Activated B cell treated with CpG ODN at 0.5 μM for 24 hours (primary cell): Measurements from ENCODE around the gene FGD5. TPM values are rescaled to one million over a fixed set of nuclear protein-coding genes. Genes with fewer than 3 reads are reported as not detected.

Experiments
- ATAC-seq: fragments of 200-7000 bp; cut with Tn5 transposase; one replicate; pipeline ENCODE4 v1.10.0; 2021; ENCODE audit warnings: low read depth, mild to moderate bottlenecking, moderate library complexity
- CTCF ChIA-PET: fragments of 350-600 bp; sonication (Branson Sonifier 250); formaldehyde crosslinking; loops from one replicate; lab custom pipeline; 2021; ENCODE audit warnings: antibody characterized with exemption; lab: Charles Lee
- POLR2A ChIA-PET: fragments of 350-600 bp; sonication (Branson Sonifier 250); formaldehyde crosslinking; loops from one replicate; lab custom pipeline; 2021; ENCODE audit warnings: antibody characterized with exemption; lab: Charles Lee
- DNase-seq: peaks from one replicate; pipeline ENCODE4 v3.0.0; 2022
- H3K27ac Mint-ChIP-seq: one replicate; pipeline ENCODE4 v1.8.0; 2020; ENCODE audit warnings: mixed read lengths
- H3K27me3 Mint-ChIP-seq: one replicate; pipeline ENCODE4 v1.8.0; 2021; ENCODE audit warnings: mixed read lengths
- H3K36me3 Mint-ChIP-seq: one replicate; pipeline ENCODE4 v1.8.0; 2021; ENCODE audit warnings: low read depth, mixed read lengths
- H3K4me1 Mint-ChIP-seq: one replicate; pipeline ENCODE4 v1.8.0; 2021; ENCODE audit warnings: mixed read lengths
- H3K4me3 Mint-ChIP-seq: one replicate; pipeline ENCODE4 v1.8.0; 2020; ENCODE audit warnings: mild to moderate bottlenecking, mixed read lengths
- H3K9me3 Mint-ChIP-seq: one replicate; pipeline ENCODE4 v1.8.0; 2020; ENCODE audit warnings: mixed read lengths
- CTCF ChIP-seq: fragments of 200-600 bp; IDR thresholded peaks from one replicate; pipeline ENCODE4 v1.8.0; 2022; ENCODE audit warnings: antibody characterized with exemption, mild to moderate bottlenecking
- intact Hi-C: fragments of 100-400 bp; cut with micrococcal nuclease; formaldehyde crosslinking; loops from one replicate; pipeline ENCODE4 v1.15.1; 2024
- total RNA-seq: library from RNA; stranded (reverse); gene quantifications from 2 replicates; pipeline ENCODE4 v1.2.3, GENCODE V29; 2022

Gene FGD5
- total RNA-seq, 1 donor from 2014 or later: not detected

GRCh38 chr3:14913926-14914778 lies 95.4 kb downstream of the FGD5 start:
- Mint-ChIP-seq H3K4me1 (no peaks in the 10 kb centered on the region), H3K36me3 (no peaks in the 10 kb centered on the region), H3K27ac (no peak overlapping the region), H3K4me3 (no peak overlapping the region), H3K9me3 (no peaks in the 10 kb centered on the region), H3K27me3 (peaks cover 11% of the 10 kb centered on the region)
- ATAC-seq: no peak
- CTCF ChIA-PET: no interaction called here
- intact Hi-C loops: no loop called here
- TF ChIP-seq CTCF: no peak
- POLR2A ChIA-PET: no interaction called here
- no peak for DNase-seq

- no peaks in the 10 kb centered on the region for H3K36me3 Mint-ChIP-seq
- H3K27ac Mint-ChIP-seq: no peak overlapping the region
- no peak for ATAC-seq
- intact Hi-C loops: no loop called here
- CTCF ChIA-PET: no interaction called here
- H3K9me3 Mint-ChIP-seq: no peaks in the 10 kb centered on the region
- no peaks in the 10 kb centered on the region for H3K4me1 Mint-ChIP-seq
- TF ChIP-seq CTCF: no peak
- no peak for DNase-seq
- peaks cover 11% of the 10 kb centered on the region for H3K27me3 Mint-ChIP-seq
- POLR2A ChIA-PET: no interaction called here
- no peak overlapping the region for H3K4me3 Mint-ChIP-seq
Measured at GRCh38 chr3:14914779-14915117, 96.0 kb downstream of the FGD5 start.

GRCh38 chr3:14915636-14916222 lies 97.0 kb downstream of the FGD5 start:
- intact Hi-C loops: no loop called here
- Mint-ChIP-seq H3K4me1 (no peaks in the 10 kb centered on the region), H3K9me3 (no peaks in the 10 kb centered on the region), H3K27me3 (peaks cover 8% of the 10 kb centered on the region), H3K4me3 (no peak overlapping the region), H3K27ac (no peak overlapping the region), H3K36me3 (no peaks in the 10 kb centered on the region)
- TF ChIP-seq CTCF: no peak
- ChIA-PET CTCF (no interaction called here), POLR2A (no interaction called here)
- ATAC-seq (no peak), DNase-seq (no peak)

- H3K36me3 Mint-ChIP-seq: no peaks in the 10 kb centered on the region
- peaks cover 6% of the 10 kb centered on the region for H3K27me3 Mint-ChIP-seq
- H3K4me1 Mint-ChIP-seq: no peaks in the 10 kb centered on the region
- CTCF ChIA-PET: no interaction called here
- no peak overlapping the region for H3K27ac Mint-ChIP-seq
- ATAC-seq (no peak), DNase-seq (no peak)
- intact Hi-C loops: no loop called here
- H3K4me3 Mint-ChIP-seq: no peak overlapping the region
- TF ChIP-seq CTCF: no peak
- H3K9me3 Mint-ChIP-seq: no peaks in the 10 kb centered on the region
- POLR2A ChIA-PET: no interaction called here
Measured at GRCh38 chr3:14918356-14918860, 99.6 kb downstream of the FGD5 start.

DNA sequence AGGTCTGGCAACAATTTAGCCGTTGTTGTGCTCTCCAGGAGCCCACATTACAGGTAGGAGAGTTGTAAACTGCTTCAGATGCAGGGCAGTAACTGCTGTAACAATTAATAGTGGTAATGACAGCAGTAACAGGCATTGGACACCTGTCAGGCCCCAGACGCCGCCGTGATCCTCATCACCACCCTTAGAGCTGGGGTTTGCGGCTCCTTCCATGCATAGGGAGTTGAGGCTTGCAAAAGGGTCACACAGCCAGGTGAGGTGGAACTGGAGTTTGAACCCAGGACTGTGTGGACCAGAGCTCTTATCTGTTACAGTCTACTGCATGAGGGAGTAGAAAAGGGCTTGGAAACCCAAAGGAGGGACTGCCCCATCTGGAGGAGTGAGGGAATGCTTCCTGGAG lies 101.8 kb downstream of the FGD5 start:
- Mint-ChIP-seq H3K4me3 (no peak overlapping the region), H3K9me3 (no peaks in the 10 kb centered on the region), H3K36me3 (no peaks in the 10 kb centered on the region), H3K27me3 (peaks cover 5% of the 10 kb centered on the region), H3K4me1 (no peaks in the 10 kb centered on the region), H3K27ac (no peak overlapping the region)
- intact Hi-C loops: loop anchor here (2.0 kb wide), 1 partner anchor 130 kb away; no protein-coding TSS in a partner anchor
- ChIA-PET POLR2A (interaction anchor here (0.9 to 1.1 kb wide), 2 partner anchors 26 to 28 kb away, joined by 3 read pairs; no protein-coding TSS in a partner anchor), CTCF (interaction anchor here (0.8 to 3.2 kb wide), 13 partner anchors 12 to 1024 kb away, joined by 3 to 39 read pairs (median 4); no protein-coding TSS in a partner anchor)
- no peak for TF ChIP-seq CTCF
- DNase-seq (no peak), ATAC-seq (no peak)
